OCI-LY1 (cell line): ENCODE measurements around the gene NACC2.

Experiments
- H2AFZ ChIP-seq: fragments of 200-600 bp; sonication (generic), shearing (Covaris generic); 2 replicates; pipeline ENCODE4 v1.6.0; 2014; ENCODE audit warnings: antibody characterized with exemption, mild to moderate bottlenecking, low read length
- H3F3A ChIP-seq: fragments of 200-600 bp; sonication (generic), shearing (Covaris generic); 2 replicates; pipeline ENCODE4 v1.6.0; 2014; ENCODE audit warnings: mild to moderate bottlenecking, antibody characterized with exemption, low read length, moderate library complexity; ENCODE audit not compliant: insufficient read depth
- H3K27ac ChIP-seq: fragments of 200-600 bp; sonication (generic); 2 replicates; pipeline ENCODE4 v1.5.1; 2014; ENCODE audit warnings: low read length, mixed run types, mild to moderate bottlenecking, low read depth; ENCODE audit not compliant: poor library complexity, severe bottlenecking
- H3K27me3 ChIP-seq: fragments of 200-600 bp; sonication (generic); 2 replicates; pipeline ENCODE4 v1.6.0; 2014; ENCODE audit warnings: antibody characterized with exemption, mild to moderate bottlenecking, low read length, moderate library complexity; ENCODE audit not compliant: insufficient read depth
- H3K36me3 ChIP-seq: fragments of 200-600 bp; sonication (generic); 2 replicates; pipeline ENCODE4 v1.6.1; 2014; ENCODE audit warnings: mild to moderate bottlenecking, antibody characterized with exemption, low read length, moderate library complexity, mixed read lengths; ENCODE audit not compliant: insufficient read depth
- H3K4me1 ChIP-seq: fragments of 200-600 bp; sonication (generic); 2 replicates; pipeline ENCODE4 v1.5.1; 2014; ENCODE audit warnings: mild to moderate bottlenecking, low read length, moderate library complexity; ENCODE audit not compliant: insufficient read depth, severe bottlenecking
- H3K4me2 ChIP-seq: fragments of 200-600 bp; sonication (generic), shearing (Covaris generic); 2 replicates; pipeline ENCODE4 v1.6.1; 2014; ENCODE audit warnings: low read length
- H3K4me3 ChIP-seq: fragments of 200-600 bp; sonication (generic); 2 replicates; pipeline ENCODE4 v1.5.1; 2014; ENCODE audit warnings: low read length, low read depth, mild to moderate bottlenecking, mixed read lengths; ENCODE audit not compliant: poor library complexity, severe bottlenecking
- H3K79me2 ChIP-seq: fragments of 200-600 bp; shearing (Covaris generic); 2 replicates; pipeline ENCODE4 v1.6.1; 2016; ENCODE audit warnings: mixed run types, low read length, mixed read lengths; ENCODE audit not compliant: insufficient read depth
- H3K9ac ChIP-seq: fragments of 200-600 bp; sonication (generic), shearing (Covaris generic); 2 replicates; pipeline ENCODE4 v1.6.1; 2014; ENCODE audit warnings: mild to moderate bottlenecking, low read length, mixed read lengths
- H3K9me2 ChIP-seq: fragments of 200-600 bp; sonication (generic), shearing (Covaris generic); 2 replicates; pipeline ENCODE4 v1.6.1; 2014; ENCODE audit warnings: low read depth, mild to moderate bottlenecking, low read length, mixed read lengths
- H3K9me3 ChIP-seq: fragments of 200-600 bp; shearing (Covaris generic); 2 replicates; pipeline ENCODE4 v1.6.1; 2014; ENCODE audit warnings: low read length, mixed read lengths
- H4K20me1 ChIP-seq: fragments of 200-600 bp; sonication (generic), shearing (Covaris generic); 2 replicates; pipeline ENCODE4 v1.6.0; 2016; ENCODE audit warnings: mild to moderate bottlenecking, low read length; ENCODE audit not compliant: insufficient read depth
- CTCF ChIP-seq: fragments of 200-600 bp; sonication (generic), shearing (Covaris generic); IDR thresholded peaks from 2 replicates; pipeline ENCODE4 v1.5.1; 2017; ENCODE audit warnings: mild to moderate bottlenecking, antibody characterized with exemption, low read length, moderate library complexity, mixed read lengths
- EZH2 ChIP-seq: fragments of 200-600 bp; sonication (generic), shearing (Covaris generic); IDR thresholded peaks from 2 replicates; pipeline ENCODE4 v1.8.0; 2017; ENCODE audit warnings: borderline replicate concordance, mixed run types, mild to moderate bottlenecking, antibody characterized with exemption, low read length, moderate library complexity, mixed read lengths

Gene NACC2

GRCh38 chr9:135993765-135994500 lies 101.2 kb downstream of the NACC2 start:
- Histone ChIP-seq H3K9me3 (no peaks in the 10 kb centered on the region), H2AFZ (no peak overlapping the region), H3F3A (no peaks in the 10 kb centered on the region), H3K4me1 (peaks cover 17% of the 10 kb centered on the region), H3K79me2 (no peaks in the 10 kb centered on the region), H3K4me2 (no peak overlapping the region), H3K36me3 (no peaks in the 10 kb centered on the region), H4K20me1 (no peaks in the 10 kb centered on the region), H3K27ac (no peak overlapping the region), H3K27me3 (0 out of 2 replicates have a peak, but pooled peaks cover 3% of the 10 kb centered on the region), H3K9ac (no peak overlapping the region), H3K4me3 (no peak overlapping the region), H3K9me2 (no peaks in the 10 kb centered on the region)
- TF ChIP-seq CTCF, result no peak
- TF ChIP-seq EZH2, result no peak

- H3K27ac ChIP-seq, result no peak overlapping the region
- H3K4me2 ChIP-seq, result no peak overlapping the region
- no peak overlapping the region for H3K4me3 ChIP-seq
Measured at GRCh38 chr9:135993409-135993742, 101.7 kb downstream of the NACC2 start.

GRCh38 chr9:135992486-135993408 lies 102.3 kb downstream of the NACC2 start:
- no peaks in the 10 kb centered on the region for H3F3A ChIP-seq
- no peaks in the 10 kb centered on the region for H4K20me1 ChIP-seq
- no peaks in the 10 kb centered on the region for H3K79me2 ChIP-seq
- no peak overlapping the region for H2AFZ ChIP-seq
- H3K36me3 ChIP-seq, result no peaks in the 10 kb centered on the region
- no peaks in the 10 kb centered on the region for H3K9me2 ChIP-seq
- H3K9me3 ChIP-seq, result no peaks in the 10 kb centered on the region
- H3K4me3 ChIP-seq, result no peak overlapping the region
- 0 out of 2 replicates have a peak, but pooled peaks cover 8% of the 10 kb centered on the region for H3K27me3 ChIP-seq
- peak overlapping the region; percentile 52 for H3K4me2 ChIP-seq
- H3K27ac ChIP-seq, result no peak overlapping the region
- H3K9ac ChIP-seq, result no peak overlapping the region; the same call in 1 of the 2 replicates
- peaks cover 17% of the 10 kb centered on the region for H3K4me1 ChIP-seq
- TF ChIP-seq CTCF (no peak), EZH2 (no peak)

More at GRCh38 chr9:135993409-135993742, 101.7 kb downstream of the NACC2 start:
- no peak overlapping the region for H2AFZ ChIP-seq
- peaks cover 17% of the 10 kb centered on the region for H3K4me1 ChIP-seq
- TF ChIP-seq CTCF, result no peak
- no peak for TF ChIP-seq EZH2
- 0 out of 2 replicates have a peak, but pooled peaks cover 3% of the 10 kb centered on the region for H3K27me3 ChIP-seq
- no peaks in the 10 kb centered on the region for H4K20me1 ChIP-seq
- no peaks in the 10 kb centered on the region for H3K36me3 ChIP-seq
- H3K9me3 ChIP-seq, result no peaks in the 10 kb centered on the region
- H3K79me2 ChIP-seq, result no peaks in the 10 kb centered on the region
- H3F3A ChIP-seq, result no peaks in the 10 kb centered on the region
- no peaks in the 10 kb centered on the region for H3K9me2 ChIP-seq
- H3K9ac ChIP-seq, result no peak overlapping the region
